Pons (tissue), 1 donor: ENCODE data around the gene SLC4A5.
"Not testable (repeated sequence)": the region's sequence is repeated elsewhere in the genome, so short reads cannot be mapped to it uniquely, and the experiment has no call there.

Experiments
- DNase-seq: peaks from one replicate; pipeline ENCODE4 v3.0.0-alpha.2; 2016; ENCODE audit warnings: low spot score

SLC4A5 gene

GRCh38 chr2:74199871-74200305, 143.3 kb downstream of the SLC4A5 start:
- peak; percentile 17 for DNase-seq

- DNase-seq: no peak
Measured at GRCh38 chr2:74199275-74199701, 143.9 kb downstream of the SLC4A5 start.

- peak; percentile 92 for DNase-seq
Measured at GRCh38 chr2:74198461-74199274, 144.5 kb downstream of the SLC4A5 start, which contains the start of gene MTHFD2. MTHFD2 (plus strand) TSS chr2:74198615; CDS start chr2:74198642, 27 bp downstream.

- no peak for DNase-seq
Measured at GRCh38 chr2:74198023-74198460, 145.2 kb downstream of the SLC4A5 start.

- DNase-seq: no peak
Measured at GRCh38 chr2:74197049-74197448, 146.2 kb downstream of the SLC4A5 start.

GRCh38 chr2:74194799-74195198, 148.4 kb downstream of the SLC4A5 start:
- no peak for DNase-seq

- DNase-seq: no peak
Measured at GRCh38 chr2:74191596-74192380, 151.4 kb downstream of the SLC4A5 start.

- DNase-seq: no peak
Measured at GRCh38 chr2:74188696-74189095, 154.5 kb downstream of the SLC4A5 start.

GRCh38 chr2:74188018-74188601, 155.1 kb downstream of the SLC4A5 start:
- DNase-seq: no peak

GRCh38 chr2:74186706-74187105, 156.5 kb downstream of the SLC4A5 start:
- DNase-seq: not testable (repeated sequence)

GRCh38 chr2:74186038-74186437, 157.2 kb downstream of the SLC4A5 start:
- DNase-seq: peak; percentile 85

- no peak for DNase-seq
Measured at GRCh38 chr2:74183878-74184277, 159.3 kb downstream of the SLC4A5 start.

GRCh38 chr2:74181739-74182138, 161.5 kb downstream of the SLC4A5 start:
- DNase-seq: peak; percentile 90

- no peak for DNase-seq
Measured at GRCh38 chr2:74179063-74179865, 164.0 kb downstream of the SLC4A5 start.

GRCh38 chr2:74178211-74179062, 164.8 kb downstream of the SLC4A5 start, which contains the start of gene MOB1A:
MOB1A (minus strand) TSS chr2:74178879; CDS start chr2:74178674, 205 bp downstream.
- peak; percentile 98 for DNase-seq

GRCh38 chr2:74177696-74178095, 165.5 kb downstream of the SLC4A5 start:
- no peak for DNase-seq

GRCh38 chr2:74174909-74175308, 168.3 kb downstream of the SLC4A5 start:
- no peak for DNase-seq

GRCh38 chr2:74168739-74169138, 174.5 kb downstream of the SLC4A5 start:
- no peak for DNase-seq
